GM23338 (cell line): ENCODE data around the gene IMMP2L. TPM values are rescaled to one million over a fixed set of nuclear protein-coding genes. Genes with fewer than 3 reads are reported as not detected.

Experiments used
- ATAC-seq: fragments of 200-7000 bp; cut with Tn5 transposase; 3 replicates; pipeline ENCODE4 v1.9.1; 2020
- DNase-seq: peaks from one replicate; pipeline ENCODE4 v3.0.0-alpha.2; 2015; ENCODE audit warnings: low spot score
- H2AFZ ChIP-seq: fragments of 200-600 bp; sonication (generic); 2 replicates; pipeline ENCODE4 v1.8.0; 2016; ENCODE audit warnings: antibody characterized with exemption, mild to moderate bottlenecking, moderate library complexity
- H3F3A ChIP-seq: fragments of 200-600 bp; sonication (generic); replicated peaks from 2 replicates; pipeline ENCODE4 v1.8.0; 2017; ENCODE audit warnings: antibody characterized with exemption, mixed run types, low read depth
- H3K27ac ChIP-seq: fragments of 200-600 bp; sonication (generic); 2 replicates; pipeline ENCODE4 v1.6.1; 2016; ENCODE audit warnings: low read depth
- H3K27me3 ChIP-seq: fragments of 200-600 bp; sonication (generic); 2 replicates; pipeline ENCODE4 v1.8.0; 2016; ENCODE audit warnings: mild to moderate bottlenecking, mixed run types, moderate library complexity; ENCODE audit not compliant: insufficient read depth
- H3K36me3 ChIP-seq: fragments of 200-600 bp; sonication (generic); 2 replicates; pipeline ENCODE4 v1.8.0; 2016; ENCODE audit warnings: mild to moderate bottlenecking; ENCODE audit not compliant: insufficient read depth
- H3K4me1 ChIP-seq: fragments of 200-600 bp; sonication (generic); 2 replicates; pipeline ENCODE4 v1.8.0; 2016; ENCODE audit warnings: mild to moderate bottlenecking, moderate library complexity; ENCODE audit not compliant: insufficient read depth
- H3K4me2 ChIP-seq: fragments of 200-600 bp; sonication (generic); 2 replicates; pipeline ENCODE4 v1.7.1; 2017; ENCODE audit warnings: mixed run types
- H3K4me3 ChIP-seq: fragments of 200-600 bp; sonication (generic); 2 replicates; pipeline ENCODE4 v1.6.1; 2016; ENCODE audit warnings: mixed run types
- H3K79me2 ChIP-seq: fragments of 200-600 bp; sonication (generic); replicated peaks from 2 replicates; pipeline ENCODE4 v1.8.0; 2017; ENCODE audit warnings: mild to moderate bottlenecking; ENCODE audit not compliant: insufficient read depth
- H3K9me2 ChIP-seq: fragments of 200-600 bp; sonication (generic); 2 replicates; pipeline ENCODE4 v1.8.0; 2017; ENCODE audit not compliant: insufficient read depth
- H4K20me1 ChIP-seq: fragments of 200-600 bp; sonication (generic); replicated peaks from 2 replicates; pipeline ENCODE4 v1.8.0; 2017; ENCODE audit warnings: mild to moderate bottlenecking; ENCODE audit not compliant: insufficient read depth
- H3K27ac Mint-ChIP-seq: 2 replicates; pipeline ENCODE4 v1.8.0; 2020; ENCODE audit warnings: inconsistent platforms, mild to moderate bottlenecking, moderate library complexity, mixed read lengths
- H3K27me3 Mint-ChIP-seq: 3 replicates; pipeline ENCODE4 v1.8.0; 2022; ENCODE audit warnings: low read depth, mild to moderate bottlenecking, moderate library complexity, mixed read lengths, inconsistent platforms; ENCODE audit not compliant: insufficient read depth, poor library complexity
- H3K36me3 Mint-ChIP-seq: 3 replicates; pipeline ENCODE4 v1.8.0; 2021; ENCODE audit warnings: low read depth, mild to moderate bottlenecking, inconsistent platforms, moderate library complexity, mixed read lengths
- H3K4me1 Mint-ChIP-seq: 3 replicates; pipeline ENCODE4 v1.8.0; 2020; ENCODE audit warnings: mild to moderate bottlenecking, inconsistent platforms, mixed read lengths
- H3K4me3 Mint-ChIP-seq: 3 replicates; pipeline ENCODE4 v1.8.0; 2021; ENCODE audit warnings: moderate library complexity, mild to moderate bottlenecking, inconsistent platforms, mixed read lengths
- H3K9me3 Mint-ChIP-seq: 3 replicates; pipeline ENCODE4 v1.8.0; 2020; ENCODE audit warnings: moderate library complexity, mild to moderate bottlenecking, inconsistent platforms, mixed read lengths
- EZH2 ChIP-seq: fragments of 200-600 bp; sonication (generic); IDR thresholded peaks from one replicate; pipeline ENCODE4 v1.8.0; 2017; ENCODE audit warnings: antibody characterized with exemption, mild to moderate bottlenecking, low read depth; ENCODE audit not compliant: unreplicated experiment
- EZH2phosphoT487 ChIP-seq: fragments of 200-600 bp; sonication (generic); IDR thresholded peaks from one replicate; pipeline ENCODE4 v1.8.1; 2018; ENCODE audit warnings: antibody characterized with exemption; ENCODE audit not compliant: unreplicated experiment
- NANOG ChIP-seq: IDR thresholded peaks from 2 replicates; pipeline ENCODE4 v1.6.1; 2016; ENCODE audit warnings: antibody characterized with exemption, borderline replicate concordance
- POLR2AphosphoS5 ChIP-seq: IDR thresholded peaks from 2 replicates; pipeline ENCODE4 v1.6.1; 2016; ENCODE audit warnings: antibody characterized with exemption, low read depth
- STAT1 ChIP-seq: IDR thresholded peaks from one replicate; pipeline ENCODE4 v1.6.1; 2016; ENCODE audit warnings: antibody characterized with exemption; ENCODE audit not compliant: unreplicated experiment
- ZNF114 ChIP-seq: fragments of 250-450 bp; sonication (Bioruptor Pico); IDR thresholded peaks from 2 replicates; pipeline ENCODE4 v1.5.0; 2020; ENCODE audit warnings: mild to moderate bottlenecking, moderate library complexity
- ZNF462 ChIP-seq: fragments of 250-450 bp; sonication (Bioruptor Pico); IDR thresholded peaks from 2 replicates; pipeline ENCODE4 v1.5.0; 2020; ENCODE audit warnings: mild to moderate bottlenecking, moderate library complexity
- polyA plus RNA-seq: library from polyadenylated mRNA; unstranded; fragments of >200 nt; fragmentation: Nextera tagmentation; extraction: Ambion mirVana; gene quantifications from 2 replicates; pipeline ENCODE4 v1.2.1, GENCODE V29; 2016
- total RNA-seq: library from RNA; depleted of rRNA; stranded (reverse); fragments of >200 nt; shearing (Covaris generic); gene quantifications from 2 replicates; pipeline ENCODE4 v1.2.3, GENCODE V29; 2014
- TF ChIP-seq, protein P1 (sequence below), 2 experiments: fragments of 200-600 bp in 1 of 2; sonication (generic) in 1 of 2; conservative IDR thresholded peaks; 2 replicates each; pipeline versions ENCODE4 v1.5.1 to v1.6.1; 2016 to 2017; ENCODE audit warnings: antibody characterized with exemption in 2 of 2, low read depth in 2 of 2, mild to moderate bottlenecking in 2 of 2, moderate library complexity in 1 of 2
- TF ChIP-seq, protein P2 (sequence below): IDR thresholded peaks from one replicate; pipeline ENCODE4 v1.6.1; 2018; ENCODE audit warnings: antibody characterized with exemption; ENCODE audit not compliant: unreplicated experiment

IMMP2L gene
- total and polyA plus RNA-seq, 2 experiments from 2014 or later: 7.3 to 14.0 TPM

DNA sequence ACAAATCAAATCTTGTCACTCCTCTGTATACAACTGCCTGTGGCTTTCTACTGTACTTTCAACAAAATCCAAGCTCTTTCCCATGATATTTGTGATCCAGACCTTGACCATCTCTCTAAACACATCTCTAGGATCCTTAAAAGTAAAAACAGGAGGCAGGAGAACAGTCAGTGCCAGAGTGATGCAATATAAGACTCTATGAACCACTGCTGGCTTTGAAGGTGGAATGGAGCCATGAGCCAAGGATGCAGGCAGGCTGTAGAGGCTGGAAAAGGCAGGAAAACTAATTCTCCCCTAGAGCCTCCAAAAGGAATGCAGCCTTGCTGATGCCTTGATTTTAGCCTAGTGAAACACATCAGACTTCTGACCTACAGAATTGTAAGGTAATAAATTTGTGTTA, 516.8 kb downstream of the IMMP2L start:
- DNase-seq: peak; percentile 27
- peak overlapping the region; percentile 54 for H3K27ac Mint-ChIP-seq

GRCh38 chr7:111043561-111043960, 518.7 kb downstream of the IMMP2L start:
- no peaks in the 10 kb centered on the region for H3F3A ChIP-seq
- Mint-ChIP-seq H3K4me1 (peaks cover 11% of the 10 kb centered on the region), H3K27me3 (no peaks in the 10 kb centered on the region), H3K9me3 (no peaks in the 10 kb centered on the region), H3K36me3 (0 out of 3 replicates have a peak, but pooled peaks cover 2% of the 10 kb centered on the region), H3K27ac (no peak overlapping the region), H3K4me3 (no peak overlapping the region)
- ATAC-seq (no peak), DNase-seq (no peak)
- no peak overlapping the region for H3K4me3 ChIP-seq
- H3K9me2 ChIP-seq: no peaks in the 10 kb centered on the region
- 0 out of 2 replicates have a peak, but pooled peaks cover 6% of the 10 kb centered on the region for H3K4me1 ChIP-seq
- H2AFZ ChIP-seq: no peak overlapping the region
- H3K79me2 ChIP-seq: no peaks in the 10 kb centered on the region
- H3K27me3 ChIP-seq: no peaks in the 10 kb centered on the region
- H4K20me1 ChIP-seq: no peaks in the 10 kb centered on the region
- no peak overlapping the region for H3K4me2 ChIP-seq
- H3K36me3 ChIP-seq: no peaks in the 10 kb centered on the region
- no peak overlapping the region for H3K27ac ChIP-seq
- no peak for TF ChIP-seq EZH2
- no peak for TF ChIP-seq ZNF114
- no peak for TF ChIP-seq NANOG
- TF ChIP-seq ZNF462 (CRISPR knock-in tag): no peak
- TF ChIP-seq, protein P1, sequence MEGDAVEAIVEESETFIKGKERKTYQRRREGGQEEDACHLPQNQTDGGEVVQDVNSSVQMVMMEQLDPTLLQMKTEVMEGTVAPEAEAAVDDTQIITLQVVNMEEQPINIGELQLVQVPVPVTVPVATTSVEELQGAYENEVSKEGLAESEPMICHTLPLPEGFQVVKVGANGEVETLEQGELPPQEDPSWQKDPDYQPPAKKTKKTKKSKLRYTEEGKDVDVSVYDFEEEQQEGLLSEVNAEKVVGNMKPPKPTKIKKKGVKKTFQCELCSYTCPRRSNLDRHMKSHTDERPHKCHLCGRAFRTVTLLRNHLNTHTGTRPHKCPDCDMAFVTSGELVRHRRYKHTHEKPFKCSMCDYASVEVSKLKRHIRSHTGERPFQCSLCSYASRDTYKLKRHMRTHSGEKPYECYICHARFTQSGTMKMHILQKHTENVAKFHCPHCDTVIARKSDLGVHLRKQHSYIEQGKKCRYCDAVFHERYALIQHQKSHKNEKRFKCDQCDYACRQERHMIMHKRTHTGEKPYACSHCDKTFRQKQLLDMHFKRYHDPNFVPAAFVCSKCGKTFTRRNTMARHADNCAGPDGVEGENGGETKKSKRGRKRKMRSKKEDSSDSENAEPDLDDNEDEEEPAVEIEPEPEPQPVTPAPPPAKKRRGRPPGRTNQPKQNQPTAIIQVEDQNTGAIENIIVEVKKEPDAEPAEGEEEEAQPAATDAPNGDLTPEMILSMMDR (conservative IDR thresholded peaks at IDR 0.05; ENCODE audit: low read depth in 2 of 2): no peak
- no peak for TF ChIP-seq STAT1
- TF ChIP-seq EZH2phosphoT487: no peak

More for the DNA sequence above, 516.8 kb downstream of the IMMP2L start:
- Histone ChIP-seq H3K4me1 (peaks cover 16% of the 10 kb centered on the region), H3F3A (no peaks in the 10 kb centered on the region), H4K20me1 (no peaks in the 10 kb centered on the region), H3K4me2 (no peak overlapping the region), H3K9me2 (no peaks in the 10 kb centered on the region), H3K27ac (no peak overlapping the region), H2AFZ (peak overlapping the region; percentile 29; the same call in 1 of the 2 replicates), H3K79me2 (no peaks in the 10 kb centered on the region), H3K27me3 (no peaks in the 10 kb centered on the region), H3K36me3 (no peaks in the 10 kb centered on the region), H3K4me3 (no peak overlapping the region)
- Mint-ChIP-seq H3K27me3 (no peaks in the 10 kb centered on the region), H3K9me3 (no peaks in the 10 kb centered on the region), H3K36me3 (0 out of 3 replicates have a peak, but pooled peaks cover 2% of the 10 kb centered on the region), H3K4me3 (no peak overlapping the region), H3K4me1 (peaks cover 22% of the 10 kb centered on the region)
- TF ChIP-seq EZH2 (no peak), POLR2AphosphoS5 (no peak)
- TF ChIP-seq, protein P2, sequence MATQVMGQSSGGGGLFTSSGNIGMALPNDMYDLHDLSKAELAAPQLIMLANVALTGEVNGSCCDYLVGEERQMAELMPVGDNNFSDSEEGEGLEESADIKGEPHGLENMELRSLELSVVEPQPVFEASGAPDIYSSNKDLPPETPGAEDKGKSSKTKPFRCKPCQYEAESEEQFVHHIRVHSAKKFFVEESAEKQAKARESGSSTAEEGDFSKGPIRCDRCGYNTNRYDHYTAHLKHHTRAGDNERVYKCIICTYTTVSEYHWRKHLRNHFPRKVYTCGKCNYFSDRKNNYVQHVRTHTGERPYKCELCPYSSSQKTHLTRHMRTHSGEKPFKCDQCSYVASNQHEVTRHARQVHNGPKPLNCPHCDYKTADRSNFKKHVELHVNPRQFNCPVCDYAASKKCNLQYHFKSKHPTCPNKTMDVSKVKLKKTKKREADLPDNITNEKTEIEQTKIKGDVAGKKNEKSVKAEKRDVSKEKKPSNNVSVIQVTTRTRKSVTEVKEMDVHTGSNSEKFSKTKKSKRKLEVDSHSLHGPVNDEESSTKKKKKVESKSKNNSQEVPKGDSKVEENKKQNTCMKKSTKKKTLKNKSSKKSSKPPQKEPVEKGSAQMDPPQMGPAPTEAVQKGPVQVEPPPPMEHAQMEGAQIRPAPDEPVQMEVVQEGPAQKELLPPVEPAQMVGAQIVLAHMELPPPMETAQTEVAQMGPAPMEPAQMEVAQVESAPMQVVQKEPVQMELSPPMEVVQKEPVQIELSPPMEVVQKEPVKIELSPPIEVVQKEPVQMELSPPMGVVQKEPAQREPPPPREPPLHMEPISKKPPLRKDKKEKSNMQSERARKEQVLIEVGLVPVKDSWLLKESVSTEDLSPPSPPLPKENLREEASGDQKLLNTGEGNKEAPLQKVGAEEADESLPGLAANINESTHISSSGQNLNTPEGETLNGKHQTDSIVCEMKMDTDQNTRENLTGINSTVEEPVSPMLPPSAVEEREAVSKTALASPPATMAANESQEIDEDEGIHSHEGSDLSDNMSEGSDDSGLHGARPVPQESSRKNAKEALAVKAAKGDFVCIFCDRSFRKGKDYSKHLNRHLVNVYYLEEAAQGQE: no peak
- ATAC-seq: peak; percentile 65
